HCT116 (cell line): ENCODE results near the gene HSPA12B.

Experiments used
- ATF3 ChIP-seq: IDR thresholded peaks from 2 replicates; pipeline ENCODE4 v1.6.1; 2012
- CEBPB ChIP-seq: IDR thresholded peaks from 2 replicates; pipeline ENCODE4 v1.6.1; 2012; ENCODE audit warnings: low read depth
- EZH2 ChIP-seq: fragments of 200-600 bp; sonication (generic); IDR thresholded peaks from 2 replicates; pipeline ENCODE4 v1.6.1; 2017; ENCODE audit warnings: antibody characterized with exemption, mixed run types
- EZH2phosphoT487 ChIP-seq: fragments of 200-600 bp; IDR thresholded peaks from 2 replicates; pipeline ENCODE4 v1.6.1; 2018; ENCODE audit warnings: antibody characterized with exemption, borderline replicate concordance
- MAX ChIP-seq: IDR thresholded peaks from 2 replicates; pipeline ENCODE4 v1.6.1; 2012
- POLR2A ChIP-seq: IDR thresholded peaks from 2 replicates; pipeline ENCODE4 v1.7.0; 2011; ENCODE audit warnings: borderline replicate concordance; ENCODE audit not compliant: insufficient read depth, insufficient read length; ENCODE audit errors: extremely low read depth
- POLR2AphosphoS5 ChIP-seq: IDR thresholded peaks from 2 replicates; pipeline ENCODE4 v1.6.1; 2011; ENCODE audit warnings: mild to moderate bottlenecking, low read depth, low read length, moderate library complexity
- REST ChIP-seq: IDR thresholded peaks from 2 replicates; pipeline ENCODE4 v1.6.1; 2012; ENCODE audit warnings: low read depth
- SRF ChIP-seq: IDR thresholded peaks from 2 replicates; pipeline ENCODE4 v1.6.1; 2012; ENCODE audit warnings: low read depth
- TCF7L2 ChIP-seq: IDR thresholded peaks from 2 replicates; pipeline ENCODE4 v1.7.0; 2011; ENCODE audit warnings: borderline replicate concordance, inconsistent platforms; ENCODE audit not compliant: insufficient read depth, insufficient read length; ENCODE audit errors: extremely low read depth
- YY1 ChIP-seq: IDR thresholded peaks from 2 replicates; pipeline ENCODE4 v1.6.1; 2011; ENCODE audit warnings: low read length, low read depth, moderate library complexity, mild to moderate bottlenecking; ENCODE audit not compliant: insufficient replicate concordance; ENCODE audit errors: extremely low read depth
- TF ChIP-seq, protein P1 (sequence below), 3 experiments: fragments of 200-600 bp in 1 of 3; sonication (generic) in 1 of 3; IDR thresholded peaks in 2 of 3; conservative IDR thresholded peaks in 1 of 3; 2 replicates each; pipeline ENCODE4 v1.5.1; 2012 to 2017; ENCODE audit warnings: low read depth in 2 of 3, low read length in 2 of 3, antibody characterized with exemption in 1 of 3, borderline replicate concordance in 1 of 3, control low read depth in 1 of 3, mild to moderate bottlenecking in 1 of 3, mixed read lengths in 1 of 3, mixed run types in 1 of 3, moderate library complexity in 1 of 3; ENCODE audit not compliant: insufficient read depth in 1 of 3

DNA sequence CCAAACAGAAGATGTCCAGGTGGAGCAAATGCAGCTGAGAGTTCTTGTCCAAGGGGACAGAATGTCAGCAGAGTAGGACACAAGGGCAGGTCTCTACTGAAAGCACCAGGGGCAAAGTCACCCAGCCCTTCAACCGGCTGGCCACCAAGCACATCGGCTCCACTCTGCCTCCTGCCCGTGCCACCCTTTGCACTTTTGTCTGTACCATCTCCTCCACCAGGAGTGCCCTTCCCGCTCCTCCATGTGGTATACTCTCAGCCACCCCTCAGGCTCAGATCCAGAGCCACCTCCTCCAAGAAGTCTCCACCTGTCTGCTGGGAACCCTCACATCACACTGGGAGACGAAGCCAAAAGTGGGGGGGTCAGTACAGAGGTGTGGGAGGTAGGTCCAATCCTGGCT is 4.1 kb upstream of the HSPA12B start:
- TF ChIP-seq TCF7L2 (no peak), YY1 (no peak), POLR2A (no peak), POLR2AphosphoS5 (no peak), SRF (no peak), REST (no peak), CEBPB (no peak), EZH2phosphoT487 (no peak), ATF3 (no peak), MAX (no peak), EZH2 (no peak)
- TF ChIP-seq, protein P1, sequence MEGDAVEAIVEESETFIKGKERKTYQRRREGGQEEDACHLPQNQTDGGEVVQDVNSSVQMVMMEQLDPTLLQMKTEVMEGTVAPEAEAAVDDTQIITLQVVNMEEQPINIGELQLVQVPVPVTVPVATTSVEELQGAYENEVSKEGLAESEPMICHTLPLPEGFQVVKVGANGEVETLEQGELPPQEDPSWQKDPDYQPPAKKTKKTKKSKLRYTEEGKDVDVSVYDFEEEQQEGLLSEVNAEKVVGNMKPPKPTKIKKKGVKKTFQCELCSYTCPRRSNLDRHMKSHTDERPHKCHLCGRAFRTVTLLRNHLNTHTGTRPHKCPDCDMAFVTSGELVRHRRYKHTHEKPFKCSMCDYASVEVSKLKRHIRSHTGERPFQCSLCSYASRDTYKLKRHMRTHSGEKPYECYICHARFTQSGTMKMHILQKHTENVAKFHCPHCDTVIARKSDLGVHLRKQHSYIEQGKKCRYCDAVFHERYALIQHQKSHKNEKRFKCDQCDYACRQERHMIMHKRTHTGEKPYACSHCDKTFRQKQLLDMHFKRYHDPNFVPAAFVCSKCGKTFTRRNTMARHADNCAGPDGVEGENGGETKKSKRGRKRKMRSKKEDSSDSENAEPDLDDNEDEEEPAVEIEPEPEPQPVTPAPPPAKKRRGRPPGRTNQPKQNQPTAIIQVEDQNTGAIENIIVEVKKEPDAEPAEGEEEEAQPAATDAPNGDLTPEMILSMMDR (IDR thresholded peaks at IDR 0.05 in 2 of 3, conservative IDR thresholded peaks at IDR 0.05 in 1 of 3; ENCODE audit: borderline replicate concordance in 1 of 3, insufficient read depth in 1 of 3, low read depth in 2 of 3, low read length in 2 of 3), result no peak
